Muscle of leg (tissue), 11 donors: Measurements from ENCODE around the gene TEX52. TPM values are rescaled to one million over a fixed set of nuclear protein-coding genes. Genes with fewer than 3 reads are reported as not detected.

Source experiments
- DNase-seq: peaks from one replicate; pipeline ENCODE4 v3.0.0; 2013
- H3K27ac ChIP-seq: one replicate; pipeline ENCODE4 v1.5.1; 2013; ENCODE audit warnings: mild to moderate bottlenecking, low read length, control low read depth
- H3K27me3 ChIP-seq: one replicate; pipeline ENCODE4 v1.6.1; 2013; ENCODE audit warnings: low read length; ENCODE audit not compliant: control insufficient read depth, insufficient read depth
- H3K36me3 ChIP-seq: one replicate; pipeline ENCODE4 v1.6.1; 2013; ENCODE audit warnings: low read length; ENCODE audit not compliant: control insufficient read depth, insufficient read depth
- H3K4me1 ChIP-seq: one replicate; pipeline ENCODE4 v1.6.1; 2013; ENCODE audit warnings: low read length; ENCODE audit not compliant: control insufficient read depth, insufficient read depth
- H3K4me3 ChIP-seq: one replicate; pipeline ENCODE4 v1.5.1; 2013; ENCODE audit warnings: low read length, control low read depth
- H3K9me3 ChIP-seq: replicated peaks from 2 replicates; pipeline ENCODE4 v1.6.1; 2013; ENCODE audit warnings: low read depth, low read length; ENCODE audit not compliant: control insufficient read depth
- WGBS: methylation state at CpG from one replicate; pipeline ENCODE4 v1.1.5; 2013; ENCODE audit warnings: missing lambda C conversion rate; ENCODE audit not compliant: insufficient coverage; 5-methylcytosine and 5-hydroxymethylcytosine counted together
- polyA plus RNA-seq, 8 donors: library from polyadenylated mRNA; unstranded; fragments of 120-200 nt; gene quantifications; one replicate each; pipeline versions ENCODE4 v1.2.1 to v1.2.3, GENCODE V29; 2013; ENCODE audit warnings: inconsistent platforms in 1 of 8, low replicate concordance in 1 of 8; ENCODE audit not compliant: insufficient read length in 8 of 8, insufficient read depth in 1 of 8
- total RNA-seq: library from RNA; stranded (reverse); fragments of 120-200 nt; gene quantifications from one replicate; pipeline ENCODE4 v1.2.4, GENCODE V29; 2013

The TEX52 gene
- total and polyA plus RNA-seq, 9 donors = 0.19 to 1.3 (median 0.58) TPM; not detected in 1

DNA sequence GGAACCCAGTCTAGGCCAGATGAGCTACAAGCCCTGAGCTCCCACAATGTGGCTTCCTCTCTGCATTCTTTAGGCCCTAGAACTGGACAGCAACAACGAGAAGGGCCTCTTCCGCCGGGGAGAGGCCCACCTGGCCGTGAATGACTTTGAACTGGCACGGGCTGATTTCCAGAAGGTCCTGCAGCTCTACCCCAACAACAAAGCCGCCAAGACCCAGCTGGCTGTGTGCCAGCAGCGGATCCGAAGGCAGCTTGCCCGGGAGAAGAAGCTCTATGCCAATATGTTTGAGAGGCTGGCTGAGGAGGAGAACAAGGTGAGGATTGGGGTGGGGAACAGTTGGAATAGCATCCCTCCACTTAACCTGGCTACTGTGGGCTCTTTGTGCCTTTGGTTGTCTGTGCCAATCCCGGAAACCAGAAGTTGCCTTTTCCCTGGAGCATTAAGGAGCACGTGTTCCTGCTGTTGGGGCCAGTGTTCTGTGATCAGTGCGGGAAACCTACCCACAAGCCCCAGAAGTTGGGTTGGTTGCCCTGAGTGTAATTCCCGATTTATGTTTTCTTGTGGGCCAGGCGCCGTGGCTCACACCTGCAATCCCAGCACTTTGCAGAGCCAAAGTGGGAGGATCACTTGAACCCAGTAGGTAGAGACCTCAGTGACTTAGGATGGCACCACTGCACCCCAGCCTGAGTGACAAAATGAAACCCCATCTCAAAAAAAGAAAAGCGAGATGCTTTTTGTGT, 55.6 kb downstream of the TEX52 start:
- Histone ChIP-seq H3K9me3 (no peaks in the 10 kb centered on the region), H3K4me3 (no peak overlapping the region), H3K27ac (no peak overlapping the region), H3K4me1 (peaks cover 4% of the 10 kb centered on the region), H3K27me3 (no peaks in the 10 kb centered on the region), H3K36me3 (peaks cover 80% of the 10 kb centered on the region)
- 78% methylated on average over 4 of the region's 16 CpGs for WGBS
- DNase-seq = no peak

DNA sequence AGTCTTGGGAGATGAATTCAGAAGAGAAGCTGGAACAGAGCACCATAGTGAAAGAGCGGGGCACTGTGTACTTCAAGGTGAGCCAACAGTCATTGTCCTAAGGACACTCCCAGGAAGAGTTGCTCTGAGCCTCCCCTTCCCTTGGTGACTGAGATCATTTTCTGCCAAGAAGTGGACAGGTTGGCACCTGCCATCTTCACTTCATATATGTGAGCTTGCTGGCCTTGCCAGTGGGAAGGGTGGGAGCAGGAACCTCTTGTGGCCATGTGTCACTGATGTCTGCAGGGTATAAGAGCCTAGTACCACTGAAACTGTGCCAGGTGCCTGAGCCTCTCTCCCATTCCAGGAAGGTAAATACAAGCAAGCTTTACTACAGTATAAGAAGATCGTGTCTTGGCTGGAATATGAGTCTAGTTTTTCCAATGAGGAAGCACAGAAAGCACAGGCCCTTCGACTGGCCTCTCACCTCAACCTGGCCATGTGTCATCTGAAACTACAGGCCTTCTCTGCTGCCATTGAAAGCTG, 56.7 kb downstream of the TEX52 start:
- Histone ChIP-seq H3K27ac (no peak overlapping the region), H3K4me1 (peaks cover 8% of the 10 kb centered on the region), H3K27me3 (no peaks in the 10 kb centered on the region), H3K4me3 (no peak overlapping the region), H3K9me3 (no peaks in the 10 kb centered on the region), H3K36me3 (peaks cover 72% of the 10 kb centered on the region)
- WGBS = no CpG with 5 or more reads among the region's 3 CpGs
- no peak for DNase-seq

Other genes with a start within 250 kb of the TEX52 start
- 25.1 TPM for gene FKBP4, start 62.1 kb downstream of the TEX52 start, total RNA-seq
- 10 to 100 TPM; 41.6 to 55.8 (median 45.7) TPM for gene FKBP4, start 62.1 kb downstream of the TEX52 start, polyA plus RNA-seq
- gene ITFG2, start 44.4 kb downstream of the TEX52 start, total RNA-seq = 26.5 TPM
- gene ITFG2, start 44.4 kb downstream of the TEX52 start, polyA plus RNA-seq = 10 to 100 TPM; 25.3 to 38.0 (median 31.9) TPM
- gene NRIP2, start 22.0 kb downstream of the TEX52 start, total RNA-seq = 2.3 TPM
- gene NRIP2, start 22.0 kb downstream of the TEX52 start, polyA plus RNA-seq = 1 to 10 TPM; 5.0 to 6.6 (median 5.8) TPM
- 6.5 TPM for gene FOXM1, start 20.1 kb upstream of the TEX52 start, total RNA-seq
- 10 to 100 TPM; 15.8 to 29.4 (median 22.7) TPM for gene FOXM1, start 20.1 kb upstream of the TEX52 start, polyA plus RNA-seq
- 17.8 TPM for gene RHNO1, start 20.2 kb upstream of the TEX52 start, total RNA-seq
- 10 to 100 TPM; 18.3 to 28.3 (median 25.3) TPM for gene RHNO1, start 20.2 kb upstream of the TEX52 start, polyA plus RNA-seq
- 21.9 TPM for gene TULP3, start 33.9 kb upstream of the TEX52 start, total RNA-seq
- gene TULP3, start 33.9 kb upstream of the TEX52 start, polyA plus RNA-seq = 10 to 100 TPM; 20.8 to 31.3 (median 28.4) TPM
- gene TEAD4, start 102.4 kb upstream of the TEX52 start, total RNA-seq = 35.5 TPM
- 100 to 1,000 TPM in 2 of 8 donors, 10 to 100 TPM in 6; 73.8 to 103 (median 87.2) TPM for gene TEAD4, start 102.4 kb upstream of the TEX52 start, polyA plus RNA-seq
- gene TSPAN9, start 220.3 kb upstream of the TEX52 start, total RNA-seq = 56.6 TPM
- 100 to 1,000 TPM in 7 of 8 donors, 10 to 100 TPM in 1; 92.7 to 142 (median 118) TPM for gene TSPAN9, start 220.3 kb upstream of the TEX52 start, polyA plus RNA-seq